HG03457 (cell line): ENCODE results near the gene PDGFC.
"Not testable (repeated sequence)": the region's sequence is repeated elsewhere in the genome, so short reads cannot be mapped to it uniquely, and the experiment has no call there.

ENCODE experiments used
- ATAC-seq: cut with Tn5 transposase; IDR thresholded peaks from one replicate; pipeline ENCODE4 v1.9.1; 2021; ENCODE audit warnings: moderate number of reproducible peaks; ENCODE audit not compliant: unreplicated experiment

The PDGFC gene

DNA sequence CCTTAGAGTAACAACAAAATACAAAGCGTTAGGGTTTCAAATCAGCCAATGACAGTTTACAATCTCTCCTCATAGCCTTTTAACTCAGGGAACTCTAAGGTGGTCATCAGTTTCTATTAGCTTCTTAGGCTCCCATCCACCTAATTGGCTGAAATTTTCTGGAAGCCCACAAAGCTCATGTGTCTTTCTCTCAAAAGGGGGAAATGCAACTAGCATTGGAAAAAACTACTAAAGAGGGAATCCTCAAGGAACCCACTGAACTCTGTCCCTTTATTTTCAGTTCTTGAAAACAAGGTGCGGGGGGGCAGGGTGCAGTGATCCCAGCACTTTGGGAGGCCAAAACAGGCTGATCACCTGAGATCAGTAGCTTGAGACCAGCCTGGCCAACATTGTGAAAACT, 56.4 kb downstream of the PDGFC start:
- ATAC-seq, result no peak

DNA sequence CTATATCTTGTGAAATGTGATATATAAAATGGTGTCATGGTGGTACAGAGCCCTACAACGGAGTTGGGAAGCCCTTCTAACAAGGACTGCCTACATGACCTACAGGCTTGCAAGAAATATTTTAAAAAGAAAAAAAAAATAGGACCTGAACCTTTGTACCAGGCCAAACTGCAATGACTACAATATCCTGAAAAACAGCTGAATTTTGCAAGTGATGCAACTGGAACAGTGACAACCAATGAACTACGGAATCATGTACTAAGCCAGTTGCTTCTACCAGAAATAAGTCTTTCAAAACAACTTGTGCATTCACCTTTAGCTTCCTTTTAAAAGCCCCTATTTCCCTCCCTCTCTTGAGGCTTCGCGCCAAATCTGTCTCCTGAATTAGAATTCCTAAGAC, 58.4 kb downstream of the PDGFC start:
- no peak for ATAC-seq

DNA sequence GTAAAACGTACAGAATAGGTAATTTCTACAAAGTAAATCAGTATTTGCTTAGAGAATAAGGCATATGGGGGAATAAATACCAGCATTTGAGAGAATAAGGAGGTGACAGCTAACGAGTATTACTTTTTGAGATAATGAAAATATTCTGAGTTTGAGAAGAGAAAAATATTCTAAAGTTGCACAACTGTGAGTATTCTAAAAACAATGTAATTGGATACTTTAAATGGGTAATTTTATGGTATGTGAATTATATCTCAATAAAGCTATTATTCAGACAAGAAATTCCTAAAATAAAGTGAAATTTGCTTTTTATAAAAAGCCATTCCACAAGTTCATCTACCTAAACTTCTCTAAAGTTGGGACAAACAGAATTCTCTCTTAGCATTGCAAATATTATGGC, 62.6 kb downstream of the PDGFC start:
- ATAC-seq, result no peak

DNA sequence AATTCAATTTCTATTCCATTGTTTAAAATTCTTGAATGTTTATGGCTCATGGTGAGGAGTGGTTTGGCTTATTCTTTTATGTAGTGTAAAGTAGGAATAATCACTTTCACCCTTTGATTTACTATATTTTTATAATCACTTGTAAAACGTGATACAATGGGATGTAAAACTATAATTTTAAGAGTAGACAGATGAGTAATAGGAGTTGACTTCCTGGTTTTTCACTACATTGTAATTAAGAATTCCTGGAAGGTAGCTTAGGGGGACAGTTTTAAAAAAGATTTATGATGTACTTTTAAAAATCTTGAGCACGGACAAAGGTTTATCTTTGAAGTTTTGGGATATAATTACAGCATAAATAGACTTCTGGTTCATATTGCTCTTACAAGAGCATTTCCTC, 65.3 kb downstream of the PDGFC start:
- ATAC-seq, result no peak

DNA sequence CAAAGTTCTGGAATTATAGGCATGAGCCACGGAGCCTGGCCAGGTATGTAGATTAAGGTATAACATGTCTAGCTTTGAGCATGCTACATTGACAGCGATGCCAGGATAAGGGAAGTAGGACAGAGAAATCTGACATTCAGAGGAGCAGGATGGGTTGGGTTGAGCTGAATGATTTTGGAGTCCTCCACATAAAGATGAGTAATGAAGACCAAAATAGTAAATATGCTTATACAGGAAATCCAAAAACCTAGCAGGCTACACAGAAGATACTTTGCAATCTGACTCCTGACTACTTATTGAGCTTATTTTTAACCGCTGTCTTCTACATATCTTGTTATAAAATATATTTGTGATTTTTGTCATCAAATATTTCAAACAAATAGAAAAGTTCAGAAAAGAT, 69.7 kb downstream of the PDGFC start:
- no peak for ATAC-seq

DNA sequence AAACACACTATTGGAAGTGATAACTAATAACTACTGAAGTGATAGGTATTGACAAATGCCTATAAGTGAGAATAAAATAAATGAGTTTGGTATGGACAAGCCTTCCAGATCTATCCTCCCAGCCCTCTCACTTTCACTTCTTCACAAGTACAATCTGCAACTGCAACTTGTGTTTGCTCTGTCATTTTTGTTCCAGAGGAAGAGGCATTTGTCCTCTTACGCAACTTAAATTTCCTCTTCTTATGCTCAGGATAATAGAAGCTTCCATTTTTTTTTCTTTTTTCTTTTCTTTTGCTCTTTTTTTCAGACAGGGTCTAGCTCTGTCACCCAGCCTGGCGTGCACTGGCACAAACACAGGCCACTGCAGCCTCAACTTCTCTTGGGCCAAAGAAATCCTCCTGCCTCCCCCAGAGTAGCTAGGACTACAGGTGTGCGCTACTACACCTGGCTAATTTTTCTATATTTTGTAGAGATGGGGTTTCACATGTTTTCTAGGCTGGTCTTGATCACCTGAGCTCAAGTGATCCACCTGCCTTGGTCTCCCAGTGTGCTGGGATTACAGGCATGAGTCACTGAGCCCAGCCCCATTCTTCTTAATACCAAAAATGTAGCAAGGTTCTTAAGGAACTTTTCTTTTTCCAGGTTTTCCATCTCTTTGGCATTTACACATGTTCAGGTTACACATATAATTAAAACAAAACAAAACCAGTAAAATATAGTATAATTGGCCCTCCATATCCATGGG, 73.1 kb downstream of the PDGFC start:
- ATAC-seq, result no peak

DNA sequence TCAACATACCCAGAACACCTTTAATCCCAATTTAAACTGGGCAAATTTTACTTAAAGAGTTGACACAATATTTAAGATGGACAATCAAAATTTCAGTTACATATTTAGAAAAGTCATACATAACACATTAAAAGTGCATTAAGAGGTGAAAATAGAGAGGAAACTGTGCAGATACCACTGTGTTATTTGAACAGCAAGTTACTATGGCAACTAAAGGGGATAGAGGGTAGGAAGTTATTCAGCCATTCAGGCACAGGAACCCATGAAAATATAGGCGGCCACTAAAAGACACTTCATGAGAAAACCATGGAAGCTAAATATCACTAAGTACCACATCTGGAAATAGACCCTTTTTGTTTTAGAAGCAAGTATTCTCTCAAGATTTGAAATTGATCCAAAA, 75.1 kb downstream of the PDGFC start:
- no peak for ATAC-seq

DNA sequence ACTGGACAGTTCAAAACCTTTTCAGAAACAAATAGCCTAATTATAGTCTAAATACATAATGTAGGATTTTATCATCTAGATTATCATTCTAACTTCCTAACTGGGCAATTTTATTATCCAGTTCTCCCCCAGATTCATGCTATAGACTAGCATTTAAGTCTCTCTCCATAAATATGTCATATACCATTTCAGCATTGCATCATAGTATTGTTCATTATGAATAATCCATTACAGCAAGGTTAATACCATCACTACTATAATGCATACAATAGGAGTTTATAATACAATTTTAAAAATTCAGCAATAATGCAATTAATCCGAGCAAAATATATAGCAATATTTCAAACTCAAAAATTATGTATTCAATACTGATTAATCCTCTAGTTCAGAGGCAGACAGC, 77.4 kb downstream of the PDGFC start:
- no peak for ATAC-seq

DNA sequence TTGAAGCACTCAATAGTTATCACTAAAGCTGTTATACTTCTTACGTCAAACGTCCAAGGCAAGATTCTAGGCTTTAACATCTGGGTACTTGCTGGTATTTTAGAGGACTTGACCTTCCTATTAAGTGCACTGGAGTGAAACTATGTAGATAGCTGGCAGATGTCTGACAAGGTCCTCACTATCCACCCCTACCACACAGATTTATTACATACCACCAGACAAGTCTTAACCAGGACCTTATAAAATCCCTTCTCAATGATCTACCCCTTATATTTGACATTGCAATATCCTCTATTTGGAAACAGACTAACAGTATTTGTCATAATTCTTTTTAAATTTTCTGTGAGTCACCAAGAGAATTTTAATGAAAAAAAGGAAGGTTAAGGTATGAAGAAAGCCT, 78.8 kb downstream of the PDGFC start:
- ATAC-seq, result no peak

DNA sequence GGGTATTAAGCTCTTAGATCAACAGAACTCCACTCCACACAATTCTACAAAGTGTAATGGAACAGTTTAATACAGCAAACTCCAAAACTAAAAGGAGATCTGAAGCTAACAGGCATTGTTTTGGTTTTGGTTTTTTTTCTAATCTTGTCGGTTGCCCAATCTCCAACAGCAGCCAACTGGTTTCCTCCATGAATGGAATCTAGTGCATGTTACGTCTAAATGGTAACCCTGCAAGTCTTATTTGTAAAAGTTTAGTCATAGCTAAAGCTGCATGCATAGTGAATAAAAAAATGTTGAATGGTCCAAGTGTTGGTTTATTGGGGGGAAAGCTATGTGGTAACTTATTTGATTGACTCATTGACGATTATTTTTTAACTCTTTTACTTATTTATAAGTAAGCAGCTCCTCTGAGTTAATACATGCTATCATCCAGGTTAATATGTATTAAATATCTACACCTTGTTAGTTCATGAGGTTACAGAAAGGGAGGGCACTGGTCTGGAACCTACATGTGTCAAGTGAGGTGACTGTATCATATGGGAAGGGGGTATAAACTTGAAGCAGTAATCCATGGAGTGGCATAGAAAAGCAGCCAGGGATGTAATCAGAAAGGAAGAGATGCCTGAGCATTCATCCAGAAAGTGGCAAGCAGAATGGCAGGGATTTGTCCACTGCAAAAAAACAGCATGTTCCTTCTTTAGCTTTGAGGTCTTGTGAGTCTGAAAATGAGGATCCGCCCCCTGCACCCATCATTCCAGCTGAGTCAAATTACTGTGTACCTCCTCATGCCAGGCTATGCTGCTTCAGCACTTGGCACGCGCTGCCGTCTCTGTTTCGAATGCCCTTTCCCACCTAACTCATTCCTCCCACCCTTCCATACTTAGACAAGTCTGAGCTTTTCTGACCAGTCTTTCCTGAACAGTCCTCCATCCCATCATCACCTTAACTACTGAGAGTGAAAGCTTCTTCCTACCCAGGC, 81.7 kb downstream of the PDGFC start:
- no peak for ATAC-seq

DNA sequence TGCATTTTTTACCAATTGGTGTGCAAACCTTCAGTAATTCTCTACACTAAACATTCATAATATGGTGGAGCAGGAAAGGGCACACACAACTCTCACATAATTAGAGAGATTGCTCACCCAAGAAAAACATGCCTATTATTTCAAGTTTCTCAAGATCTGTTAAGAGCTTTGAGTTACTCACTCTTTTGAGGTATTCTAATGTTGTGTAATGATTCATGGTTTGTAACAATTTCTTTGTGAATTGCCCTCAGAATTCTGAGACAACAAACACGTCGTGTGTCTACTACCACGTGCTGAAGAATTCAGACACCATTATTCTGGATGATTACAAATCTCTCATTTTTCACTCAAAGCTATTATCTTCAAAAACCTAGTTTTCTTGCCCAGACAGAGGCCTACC, 82.8 kb downstream of the PDGFC start:
- ATAC-seq, result no peak

DNA sequence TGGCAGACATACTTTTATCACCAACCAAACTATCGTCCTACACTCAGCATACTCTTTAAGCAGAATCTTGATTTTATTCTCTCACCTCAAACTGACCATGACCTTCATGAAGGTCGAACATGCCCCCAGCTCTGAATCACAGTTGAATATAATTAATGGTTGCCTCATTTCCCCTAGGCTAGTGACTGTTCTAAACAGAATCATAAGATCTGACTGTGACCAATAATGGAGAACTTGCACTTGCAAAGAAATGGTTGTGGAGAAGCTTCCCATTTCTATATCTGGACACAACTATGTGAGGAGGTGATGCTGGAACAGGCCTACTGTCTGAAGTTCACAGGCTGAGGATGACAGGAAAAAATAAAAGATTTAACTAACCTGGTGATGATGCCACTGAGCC, 85.1 kb downstream of the PDGFC start:
- ATAC-seq, result no peak

DNA sequence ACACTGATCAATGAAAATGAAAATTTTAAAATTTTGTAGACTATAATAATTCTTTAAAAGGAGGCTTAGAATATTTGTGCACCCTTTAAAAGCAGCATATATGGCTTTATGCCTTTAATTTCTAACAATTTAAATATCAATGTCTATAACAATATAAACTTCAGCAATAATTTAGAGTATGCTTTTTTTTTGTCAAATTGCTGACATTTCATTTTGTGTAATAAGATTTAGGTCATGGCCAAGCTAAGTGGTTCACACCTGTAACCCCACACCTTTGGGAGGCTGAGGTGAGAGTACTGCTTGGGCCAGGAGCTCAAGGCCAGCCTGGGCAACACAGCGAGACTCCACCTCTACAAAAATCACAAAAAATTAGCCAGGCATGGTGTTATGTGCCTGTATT, 86.2 kb downstream of the PDGFC start:
- no peak for ATAC-seq

DNA sequence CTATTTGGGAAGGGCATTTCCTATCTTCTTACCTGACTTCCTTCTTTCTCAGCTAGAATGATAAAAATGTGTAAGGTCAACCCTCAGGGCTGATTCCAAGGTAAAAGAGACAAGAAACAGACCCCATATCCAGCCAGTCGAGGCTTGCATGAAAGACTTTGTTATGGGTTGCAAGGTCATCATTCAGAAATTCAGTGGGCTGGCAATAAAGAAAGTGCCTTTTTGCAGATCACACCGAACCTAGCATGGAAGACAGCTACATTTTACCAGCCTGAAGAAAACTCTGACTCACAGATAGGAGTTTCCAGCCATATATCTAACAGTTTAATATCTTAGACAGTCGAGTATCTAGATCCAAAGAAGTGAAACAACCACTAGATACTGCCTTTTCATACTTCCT, 87.4 kb downstream of the PDGFC start:
- ATAC-seq, result no peak

DNA sequence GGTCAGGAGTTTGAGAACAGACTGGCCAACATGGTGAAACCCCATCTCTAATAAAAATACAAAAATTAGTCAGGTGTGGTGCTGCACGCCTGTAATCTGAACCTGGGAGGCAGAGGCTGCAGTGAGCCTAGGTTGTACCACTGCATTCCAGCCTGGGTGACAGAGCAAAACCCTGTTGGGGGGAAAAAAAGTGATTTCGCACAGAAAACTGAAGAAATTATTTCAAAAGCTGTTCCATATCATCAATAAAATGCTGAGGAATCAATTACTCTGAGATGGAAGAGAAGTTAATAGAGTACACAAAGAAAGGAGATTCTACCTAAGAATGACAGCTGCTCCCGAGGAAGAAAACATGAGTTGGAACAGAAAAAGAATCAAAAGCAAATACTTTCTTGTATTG, 95.9 kb downstream of the PDGFC start:
- no peak for ATAC-seq

DNA sequence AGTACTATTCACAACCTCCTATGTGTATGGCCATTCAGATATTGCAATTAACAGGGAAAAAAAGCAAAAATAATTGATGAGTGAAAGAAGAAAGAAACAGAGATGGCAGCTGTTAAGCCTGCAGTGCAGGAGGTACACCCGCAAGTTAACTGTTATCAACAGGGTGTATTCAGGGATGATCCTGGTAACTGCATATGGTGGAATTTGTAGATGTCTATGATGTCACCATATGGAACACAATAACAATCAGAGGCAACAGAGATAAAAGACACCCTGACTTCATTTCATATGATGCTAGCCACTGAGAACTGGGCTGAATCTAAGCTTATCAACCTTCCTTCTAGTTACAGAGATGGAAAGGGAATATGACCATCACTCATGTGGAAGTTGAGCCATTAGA, 96.5 kb downstream of the PDGFC start:
- no peak for ATAC-seq

DNA sequence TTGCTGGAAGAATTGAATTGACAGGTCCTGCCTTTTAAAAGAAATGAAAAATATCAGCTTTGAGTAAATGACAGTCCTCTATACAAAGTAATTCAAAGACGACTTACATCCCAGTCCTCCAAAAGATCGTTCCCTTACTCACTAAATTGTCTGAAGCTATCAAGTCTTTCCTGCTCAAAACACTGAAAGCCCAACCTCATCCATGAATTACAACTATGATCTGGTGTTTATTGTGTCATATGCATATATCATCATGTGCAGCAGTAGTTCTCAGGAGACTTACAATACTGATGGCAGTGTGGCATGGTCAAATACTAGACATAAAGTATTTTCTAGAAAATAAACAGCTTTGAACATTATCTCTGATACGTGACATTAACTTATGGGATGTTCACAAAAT, 97.8 kb downstream of the PDGFC start:
- ATAC-seq, result no peak

DNA sequence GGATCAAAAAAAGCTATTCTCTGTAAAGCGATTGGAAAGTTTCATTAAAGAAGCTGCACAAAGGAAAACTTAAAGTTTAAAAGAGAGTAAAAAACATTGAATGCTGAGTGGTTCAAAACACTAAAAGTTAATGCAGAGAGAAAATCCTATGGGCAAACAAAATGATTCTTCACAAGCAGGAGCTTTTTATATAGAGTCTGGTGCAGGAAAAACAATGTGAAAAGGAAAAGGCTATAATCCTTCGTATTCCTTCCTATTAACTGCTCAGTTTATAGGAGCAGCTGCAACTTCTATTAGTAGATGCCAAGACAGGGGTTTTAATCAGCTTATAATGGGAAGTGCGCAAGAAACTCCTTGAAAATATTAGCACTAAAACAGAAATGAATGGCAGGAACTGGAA, 100.7 kb downstream of the PDGFC start:
- ATAC-seq, result no peak

DNA sequence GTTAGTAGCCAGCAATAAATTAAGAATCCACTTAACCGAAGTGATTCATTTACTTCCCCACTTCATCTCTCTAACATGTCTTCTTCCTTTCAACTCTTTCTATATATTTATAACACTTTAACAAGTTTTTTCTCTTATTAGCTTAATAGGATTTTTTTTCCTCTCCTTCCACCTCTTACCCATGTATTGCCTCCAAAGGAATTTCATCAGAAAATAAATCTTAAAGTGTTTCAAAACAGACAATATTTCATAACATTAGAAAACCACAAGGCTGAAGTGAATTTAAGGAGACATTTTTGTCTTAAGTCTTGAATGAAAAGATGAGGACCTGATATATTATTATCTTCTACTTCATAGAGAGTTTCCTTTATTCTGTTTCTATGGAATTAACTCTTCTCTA, 101.5 kb downstream of the PDGFC start:
- ATAC-seq, result no peak

DNA sequence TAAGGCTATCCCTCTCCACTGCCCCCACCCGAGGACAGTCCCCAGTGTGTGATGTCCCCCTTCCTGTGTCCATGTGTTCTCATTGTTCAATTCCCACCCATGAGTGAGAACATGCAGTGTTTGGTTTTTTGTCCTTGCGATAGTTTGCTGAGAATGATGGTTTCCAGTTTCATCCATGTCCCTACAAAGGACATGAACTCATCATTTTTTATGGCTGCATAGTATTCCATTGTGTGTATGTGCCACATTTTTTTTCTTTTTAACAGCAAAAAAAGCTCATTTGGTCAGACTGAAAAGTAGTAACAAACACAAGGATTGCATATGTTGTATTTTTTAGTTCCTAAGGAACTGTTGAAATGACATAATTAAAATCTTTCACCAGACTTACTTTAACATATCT, 105.5 kb downstream of the PDGFC start:
- not testable (repeated sequence) for ATAC-seq

DNA sequence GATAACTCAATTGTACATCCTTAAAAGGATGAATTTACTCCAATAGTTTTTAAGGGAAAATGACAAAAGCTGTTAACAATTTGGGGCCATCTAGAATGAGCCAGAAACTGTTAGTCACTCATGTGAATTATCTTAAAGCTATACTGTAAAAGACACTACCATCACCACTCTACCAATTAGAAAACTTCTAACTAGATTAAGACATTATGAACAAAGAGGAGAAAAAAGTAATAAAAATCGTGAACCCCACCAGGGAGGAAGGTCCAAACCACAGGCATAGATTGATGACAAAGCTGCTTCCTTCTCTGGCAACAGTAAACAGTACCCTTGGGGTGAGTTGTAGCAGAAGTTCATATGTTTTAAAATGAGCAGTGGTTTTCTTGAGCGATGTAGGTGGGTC, 106.1 kb downstream of the PDGFC start:
- ATAC-seq, result no peak

DNA sequence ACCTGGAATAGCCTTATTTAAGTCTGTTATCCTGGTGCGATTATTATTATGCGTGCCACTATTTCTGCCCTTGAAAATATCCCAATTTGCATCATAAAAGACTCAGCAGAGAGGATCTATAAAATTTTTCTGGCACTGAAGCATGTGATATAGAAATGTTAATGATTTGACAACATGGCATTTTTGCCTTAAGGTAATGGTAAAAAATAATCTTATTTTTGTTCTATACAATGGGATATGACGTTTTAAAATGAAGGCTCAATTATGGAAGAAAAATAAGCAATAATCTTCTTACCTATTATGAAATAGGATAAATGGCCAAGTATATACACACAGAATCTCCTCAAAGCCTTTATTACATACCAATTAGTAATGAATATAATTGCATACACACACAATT, 113.5 kb downstream of the PDGFC start:
- ATAC-seq, result no peak
